HL-60 (cell line): ENCODE measurements around the gene KLRC1.
"Not testable (repeated sequence)": the region's sequence is repeated elsewhere in the genome, so short reads cannot be mapped to it uniquely, and the experiment has no call there.

Experiments
- CTCF ChIP-seq: IDR thresholded peaks from one replicate; pipeline ENCODE4 v1.5.1; 2011; ENCODE audit warnings: low read length, control low read depth, inconsistent platforms; ENCODE audit not compliant: insufficient read depth
- POLR2AphosphoS5 ChIP-seq: IDR thresholded peaks from 2 replicates; pipeline ENCODE4 v1.6.1; 2012; ENCODE audit warnings: low read depth

- TF ChIP-seq CTCF, POLR2AphosphoS5: not testable (repeated sequence)
These were observed 34.2 kb upstream of the KLRC1 start for GRCh38 chr12:10487328-10487727.
